ENCODE measurements around the gene RANBP1. TPM values are rescaled to one million over a fixed set of nuclear protein-coding genes. Genes with fewer than 3 reads are reported as not detected.

Gene RANBP1
- total and polyA plus RNA-seq, 2 experiments from 2014 or later = 233 to 253 TPM

GRCh38 chr22:20108757-20109230 lies 7.1 kb upstream of the RANBP1 start:
- H3K27ac ChIP-seq = no peak overlapping the region
- H3K9me3 ChIP-seq (ENCODE audit: low read depth) = no peaks in the 10 kb centered on the region
- no peak overlapping the region for H3K4me3 ChIP-seq
- DNase-seq = no peak
- H3K79me2 ChIP-seq (ENCODE audit: insufficient read depth) = peaks cover 33% of the 10 kb centered on the region
- no peak overlapping the region for H3K4me2 ChIP-seq (ENCODE audit: unreplicated experiment)
- H3K9me2 ChIP-seq (ENCODE audit: insufficient read depth) = no peaks in the 10 kb centered on the region
- peaks cover 17% of the 10 kb centered on the region for H3F3A ChIP-seq (ENCODE audit: insufficient read depth)
- no peak overlapping the region for H2AFZ ChIP-seq
- H3K27me3 ChIP-seq (replicated peaks; ENCODE audit: insufficient read depth) = no peaks in the 10 kb centered on the region
- TF ChIP-seq EZH2 (IDR thresholded peaks at IDR 0.05; ENCODE audit: insufficient read depth, poor library complexity, severe bottlenecking) (no peak), EZH2phosphoT487 (IDR thresholded peaks at IDR 0.05; ENCODE audit: insufficient read depth, low read depth) (no peak)
- 87 to 89% methylated on average over 12 of the region's 12 CpGs for WGBS, 2 experiments (ENCODE audit: low coverage in 1 of 2, low lambda C conversion rate in 2 of 2, missing lambda C conversion rate in 2 of 2)
- H4K20me1 ChIP-seq (ENCODE audit: insufficient read depth) = no peaks in the 10 kb centered on the region
- in situ Hi-C loops (cut with MboI) = no loop called here
- peaks cover 12% of the 10 kb centered on the region; the same call in 1 of the 2 replicates for H3K36me3 ChIP-seq (ENCODE audit: low read depth)
- H3K4me1 ChIP-seq (ENCODE audit: insufficient read depth) = no peaks in the 10 kb centered on the region
- H3K9ac ChIP-seq = no peak overlapping the region

- Histone ChIP-seq H3K27me3 (replicated peaks; ENCODE audit: insufficient read depth) (no peaks in the 10 kb centered on the region), H3K27ac (no peak overlapping the region), H3K36me3 (ENCODE audit: low read depth) (peaks cover 12% of the 10 kb centered on the region; the same call in 1 of the 2 replicates), H3K4me1 (ENCODE audit: insufficient read depth) (no peaks in the 10 kb centered on the region), H3K9me2 (ENCODE audit: insufficient read depth) (no peaks in the 10 kb centered on the region), H3K9me3 (ENCODE audit: low read depth) (no peaks in the 10 kb centered on the region), H2AFZ (no peak overlapping the region), H3K4me2 (ENCODE audit: unreplicated experiment) (no peak overlapping the region), H3K4me3 (no peak overlapping the region), H4K20me1 (ENCODE audit: insufficient read depth) (no peaks in the 10 kb centered on the region), H3K9ac (no peak overlapping the region), H3K79me2 (ENCODE audit: insufficient read depth) (peaks cover 33% of the 10 kb centered on the region), H3F3A (ENCODE audit: insufficient read depth) (peaks cover 17% of the 10 kb centered on the region)
- no peak for DNase-seq
- 78 to 81% methylated on average over 21 to 23 of the region's 23 CpGs for WGBS, 2 experiments (ENCODE audit: low coverage in 1 of 2, low lambda C conversion rate in 2 of 2, missing lambda C conversion rate in 2 of 2)
- no peak for TF ChIP-seq EZH2phosphoT487 (IDR thresholded peaks at IDR 0.05; ENCODE audit: insufficient read depth, low read depth)
- no peak for TF ChIP-seq EZH2 (IDR thresholded peaks at IDR 0.05; ENCODE audit: insufficient read depth, poor library complexity, severe bottlenecking)
- in situ Hi-C loops (cut with MboI) = no loop called here
These were observed 6.2 kb upstream of the RANBP1 start for GRCh38 chr22:20109411-20110358.

GRCh38 chr22:20110359-20110985 lies 5.4 kb upstream of the RANBP1 start:
- no peak for TF ChIP-seq EZH2 (IDR thresholded peaks at IDR 0.05; ENCODE audit: insufficient read depth, poor library complexity, severe bottlenecking)
- no peak for TF ChIP-seq EZH2phosphoT487 (IDR thresholded peaks at IDR 0.05; ENCODE audit: insufficient read depth, low read depth)
- in situ Hi-C loops (cut with MboI) = no loop called here
- 84 to 86% methylated on average over 9 of the region's 9 CpGs for WGBS, 2 experiments (ENCODE audit: low coverage in 1 of 2, low lambda C conversion rate in 2 of 2, missing lambda C conversion rate in 2 of 2)
- no peaks in the 10 kb centered on the region for H3K27me3 ChIP-seq (replicated peaks; ENCODE audit: insufficient read depth)
- no peaks in the 10 kb centered on the region for H3K9me3 ChIP-seq (ENCODE audit: low read depth)
- H3F3A ChIP-seq (ENCODE audit: insufficient read depth) = peaks cover 17% of the 10 kb centered on the region
- no peak overlapping the region for H3K27ac ChIP-seq
- no peak overlapping the region for H3K4me3 ChIP-seq
- H3K36me3 ChIP-seq (ENCODE audit: low read depth) = peaks cover 12% of the 10 kb centered on the region; the same call in 1 of the 2 replicates
- no peak for DNase-seq
- peaks cover 33% of the 10 kb centered on the region for H3K79me2 ChIP-seq (ENCODE audit: insufficient read depth)
- no peaks in the 10 kb centered on the region for H3K4me1 ChIP-seq (ENCODE audit: insufficient read depth)
- H4K20me1 ChIP-seq (ENCODE audit: insufficient read depth) = no peaks in the 10 kb centered on the region
- H3K9me2 ChIP-seq (ENCODE audit: insufficient read depth) = no peaks in the 10 kb centered on the region
- H3K9ac ChIP-seq = no peak overlapping the region
- no peak overlapping the region for H3K4me2 ChIP-seq (ENCODE audit: unreplicated experiment)
- no peak overlapping the region for H2AFZ ChIP-seq

GRCh38 chr22:20111045-20111688 lies 4.7 kb upstream of the RANBP1 start:
- no peak overlapping the region for H3K4me2 ChIP-seq (ENCODE audit: unreplicated experiment)
- no peaks in the 10 kb centered on the region for H3K4me1 ChIP-seq (ENCODE audit: insufficient read depth)
- DNase-seq = peak; percentile 54
- no peaks in the 10 kb centered on the region for H4K20me1 ChIP-seq (ENCODE audit: insufficient read depth)
- no peaks in the 10 kb centered on the region for H3K9me2 ChIP-seq (ENCODE audit: insufficient read depth)
- no peaks in the 10 kb centered on the region for H3K27me3 ChIP-seq (replicated peaks; ENCODE audit: insufficient read depth)
- in situ Hi-C loops (cut with MboI) = no loop called here
- H3K27ac ChIP-seq = no peak overlapping the region
- WGBS, 2 experiments (ENCODE audit: low coverage in 1 of 2, low lambda C conversion rate in 2 of 2, missing lambda C conversion rate in 2 of 2) = 70 to 72% methylated on average over 14 of the region's 14 CpGs
- no peak overlapping the region for H3K9ac ChIP-seq
- H2AFZ ChIP-seq = no peak overlapping the region
- TF ChIP-seq EZH2phosphoT487 (IDR thresholded peaks at IDR 0.05; ENCODE audit: insufficient read depth, low read depth) (no peak), EZH2 (IDR thresholded peaks at IDR 0.05; ENCODE audit: insufficient read depth, poor library complexity, severe bottlenecking) (no peak)
- H3F3A ChIP-seq (ENCODE audit: insufficient read depth) = peaks cover 17% of the 10 kb centered on the region
- H3K4me3 ChIP-seq = no peak overlapping the region
- no peaks in the 10 kb centered on the region for H3K9me3 ChIP-seq (ENCODE audit: low read depth)
- H3K36me3 ChIP-seq (ENCODE audit: low read depth) = peaks cover 12% of the 10 kb centered on the region; the same call in 1 of the 2 replicates
- peaks cover 33% of the 10 kb centered on the region for H3K79me2 ChIP-seq (ENCODE audit: insufficient read depth)
